HL-60/S4 treated with phorbol 12-myristate 13-acetate at 8.2 ng/mL for 4 days and 3 days (cell line): ENCODE results near the gene CYP11A1.

Source experiments
- in situ Hi-C: fragments of 300-500 bp; cut with MboI; formaldehyde crosslinking; loops from 2 replicates; pipeline ENCODE4 v1.15.0; 2022; ENCODE audit warnings: low sequenced_read_pairs

CYP11A1 gene

DNA sequence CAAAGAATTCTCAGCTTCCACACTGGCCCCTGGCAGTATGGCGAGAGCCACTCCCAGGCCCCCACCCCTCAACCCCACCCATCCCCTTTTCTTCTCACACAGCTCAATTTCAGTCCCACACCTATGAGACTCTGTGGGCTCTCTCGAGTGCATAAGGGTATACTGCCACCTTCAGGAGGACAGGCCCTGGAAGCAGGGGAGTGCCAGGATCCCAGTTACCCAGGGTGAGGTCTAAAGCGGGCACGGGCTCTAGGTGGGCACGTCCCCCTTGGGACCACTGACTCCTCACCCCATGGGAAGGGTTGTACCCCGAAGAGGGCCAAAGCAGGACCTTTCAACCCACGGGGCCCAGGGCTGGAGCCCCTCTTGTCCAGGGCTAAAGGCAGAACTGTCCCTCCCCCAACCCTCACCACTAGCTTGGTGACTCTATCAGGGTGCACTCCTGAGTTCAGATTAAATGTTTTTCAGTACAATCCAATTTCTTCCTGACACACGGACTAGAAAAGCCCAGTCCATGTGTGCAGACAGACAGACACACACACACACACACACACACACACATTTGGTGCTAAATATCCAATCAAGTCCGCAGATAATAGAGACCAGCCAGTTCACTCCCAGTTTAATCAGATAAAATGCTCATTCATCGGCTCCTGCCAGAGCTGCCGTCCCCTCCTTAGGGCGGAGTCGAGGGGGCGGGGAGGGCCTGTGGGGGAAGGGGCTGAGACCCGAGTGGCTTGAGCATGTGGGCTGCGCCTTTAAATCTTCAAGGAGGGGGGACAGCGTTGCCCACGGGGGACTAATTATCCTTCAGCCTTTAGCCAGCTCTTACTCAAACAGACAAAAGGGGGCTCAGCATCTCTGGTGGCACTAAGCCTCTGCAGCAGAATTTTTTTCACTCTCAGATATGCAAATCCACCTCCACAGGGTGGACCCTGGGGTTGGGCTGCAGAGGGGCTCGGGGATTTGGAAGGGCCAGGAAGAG is 59.3 kb downstream of the CYP11A1 start:
- in situ Hi-C loops: loop anchor here (5.0 to 25.0 kb wide), 2 partner anchors 181 to 346 kb away; no protein-coding TSS in a partner anchor

DNA sequence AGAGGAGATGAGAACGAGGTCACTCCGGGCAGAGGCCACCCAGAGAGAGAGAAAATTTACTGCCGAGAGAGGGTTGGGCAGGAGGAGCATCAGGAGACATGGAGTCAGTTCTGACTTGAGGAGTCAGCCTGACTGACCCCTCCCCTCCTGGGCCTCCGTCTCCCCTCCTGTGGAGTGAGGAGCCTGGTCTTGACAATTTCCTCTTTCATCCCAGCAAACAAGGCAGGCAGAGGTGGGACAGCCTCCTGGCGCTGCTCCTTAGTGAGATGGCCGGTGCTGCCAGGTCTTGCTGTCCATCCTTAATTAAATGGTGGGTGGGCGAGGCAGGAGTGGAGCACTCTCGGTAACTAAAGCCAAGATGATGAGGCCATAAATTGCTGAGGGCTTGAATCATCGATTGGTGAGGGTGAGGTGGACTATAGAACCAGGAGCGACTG is 60.6 kb downstream of the CYP11A1 start:
- in situ Hi-C loops: loop anchor here (5.0 to 25.0 kb wide), 2 partner anchors 179 to 344 kb away; no protein-coding TSS in a partner anchor

DNA sequence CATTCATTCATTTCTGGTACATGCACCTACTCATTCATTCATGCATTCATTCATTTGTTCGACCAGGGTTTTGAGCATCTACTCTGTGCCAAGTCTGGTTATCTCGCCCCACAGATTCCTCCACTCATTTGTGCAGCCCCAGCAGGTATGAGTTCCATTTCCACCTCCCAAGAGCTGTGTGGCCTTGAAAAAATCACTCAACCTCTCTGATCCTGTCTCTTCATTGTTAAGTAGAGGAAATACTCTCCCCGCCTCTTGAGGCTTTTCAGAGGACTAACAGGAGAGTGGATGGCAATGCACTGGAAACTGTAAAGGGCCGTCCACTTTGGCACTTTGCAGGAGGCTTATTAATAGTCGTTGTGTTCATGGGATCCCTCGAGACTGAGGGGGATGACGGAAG is 61.8 kb downstream of the CYP11A1 start:
- in situ Hi-C loops: loop anchor here (5.0 to 25.0 kb wide), 2 partner anchors 178 to 343 kb away; no protein-coding TSS in a partner anchor

DNA sequence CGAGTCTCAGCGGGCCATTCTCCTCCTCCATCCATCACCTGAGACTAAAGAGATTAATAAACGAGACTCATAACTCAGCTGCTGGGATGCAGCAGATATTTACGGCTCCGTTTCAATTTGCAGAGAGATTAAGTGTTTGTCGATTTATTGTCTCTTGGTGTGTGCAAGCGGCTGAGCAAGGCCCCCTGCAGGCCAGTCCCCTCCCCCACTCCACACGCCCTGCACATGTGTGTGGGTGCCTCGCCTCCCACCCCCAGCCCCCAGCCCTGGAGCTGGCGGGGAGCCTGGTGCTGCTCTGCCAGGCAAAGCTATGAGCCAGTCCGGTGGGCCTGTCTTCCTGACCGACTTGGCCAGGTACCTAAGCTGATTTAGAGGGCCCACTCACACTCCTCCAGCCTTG is 63.0 kb downstream of the CYP11A1 start:
- in situ Hi-C loops: loop anchor here (25.0 kb wide), 1 partner anchor 342 kb away; no protein-coding TSS in a partner anchor

DNA sequence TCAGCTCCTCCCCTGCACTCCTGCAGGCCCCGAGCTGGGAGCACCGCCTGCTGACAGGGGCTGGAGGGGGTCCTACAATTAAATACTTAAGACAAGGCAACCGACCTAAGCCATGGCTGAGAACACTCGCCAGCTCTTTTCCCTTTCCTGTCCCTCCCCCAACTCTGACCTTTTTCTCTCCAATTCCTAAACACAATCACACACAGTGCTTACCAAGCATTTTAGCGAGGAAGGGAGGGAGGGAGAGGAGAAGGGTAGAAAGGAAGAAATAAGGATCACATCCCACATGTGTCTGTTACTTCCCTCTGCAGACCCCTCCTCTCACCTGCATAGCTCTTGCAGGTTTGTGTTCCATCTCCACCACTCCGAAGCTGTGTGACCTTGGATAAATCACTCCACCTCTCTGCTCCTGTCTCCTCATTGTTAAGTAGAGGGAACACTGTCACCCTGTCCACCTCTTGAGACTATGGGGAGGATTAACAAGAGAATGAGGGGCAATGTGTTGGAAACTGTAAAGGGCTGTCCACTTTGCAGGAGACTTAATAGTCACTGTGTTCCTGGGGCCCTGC is 63.6 kb downstream of the CYP11A1 start:
- in situ Hi-C loops: loop anchor here (25.0 kb wide), 1 partner anchor 342 kb away; no protein-coding TSS in a partner anchor

DNA sequence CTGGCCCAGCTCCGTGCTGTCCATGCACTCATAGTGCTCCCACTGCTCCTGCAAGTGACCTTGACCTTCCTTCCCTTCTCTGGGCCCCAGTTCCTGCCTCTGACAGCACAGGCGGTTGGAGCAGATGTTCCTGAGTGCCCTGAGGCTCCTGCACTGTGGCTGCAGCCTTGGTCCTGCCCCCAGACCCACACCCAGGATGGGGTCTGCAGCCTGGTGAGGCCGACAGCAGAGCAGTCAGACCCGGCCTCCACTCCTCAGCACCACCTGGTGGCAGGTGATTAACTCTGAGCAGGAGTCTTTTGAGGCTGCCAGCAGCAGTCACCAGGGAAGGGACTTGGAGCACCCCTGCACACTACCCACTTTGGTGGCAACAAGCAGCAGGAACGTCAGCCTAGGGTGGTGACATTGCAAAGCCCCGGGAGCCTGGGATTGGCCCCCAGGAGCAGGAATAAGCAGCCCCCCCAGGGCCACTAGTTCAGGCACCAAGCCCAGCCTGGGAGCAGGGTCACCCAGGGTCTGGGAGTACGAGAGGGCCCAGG is 64.6 kb downstream of the CYP11A1 start:
- in situ Hi-C loops: loop anchor here (25.0 kb wide), 1 partner anchor 341 kb away; no protein-coding TSS in a partner anchor

DNA sequence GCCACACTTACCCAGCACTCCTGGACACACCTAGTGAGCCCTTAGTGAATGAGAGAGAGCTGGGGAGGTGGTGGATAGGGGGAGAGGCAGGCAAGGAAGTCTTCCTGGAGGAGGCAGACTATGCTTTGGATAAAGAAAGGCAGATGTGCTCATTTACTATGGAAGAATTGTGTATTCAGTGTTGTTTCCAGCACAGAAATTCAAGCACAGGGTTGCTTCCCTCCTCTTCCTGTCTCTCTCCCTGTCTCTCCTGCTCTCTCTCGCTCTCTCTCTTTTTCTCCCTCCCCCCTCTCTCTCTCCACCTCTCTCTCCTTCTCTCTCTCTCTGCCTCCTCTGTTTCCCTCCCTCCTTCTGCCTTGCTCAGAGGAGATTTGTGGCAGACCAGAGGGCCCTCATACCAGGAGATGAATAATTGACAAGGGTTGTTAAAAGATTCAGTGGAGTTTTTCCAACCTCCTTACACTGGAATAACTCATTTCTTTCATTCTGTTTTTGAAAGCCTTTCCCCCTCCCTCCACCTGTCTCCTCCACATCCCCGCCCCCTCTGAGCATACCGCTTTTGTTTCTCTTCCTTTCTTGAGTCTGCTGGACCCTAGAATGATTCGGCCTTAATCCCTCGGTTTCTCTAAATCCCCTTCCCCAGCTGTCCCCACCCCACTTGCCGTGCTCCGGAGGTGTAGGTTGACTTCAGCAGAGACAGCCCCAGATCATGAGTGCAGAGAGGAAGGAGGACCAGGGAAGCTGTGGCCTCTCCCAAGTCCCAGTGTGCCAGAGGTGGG is 65.7 kb downstream of the CYP11A1 start:
- in situ Hi-C loops: loop anchor here (25.0 kb wide), 1 partner anchor 339 kb away; no protein-coding TSS in a partner anchor

DNA sequence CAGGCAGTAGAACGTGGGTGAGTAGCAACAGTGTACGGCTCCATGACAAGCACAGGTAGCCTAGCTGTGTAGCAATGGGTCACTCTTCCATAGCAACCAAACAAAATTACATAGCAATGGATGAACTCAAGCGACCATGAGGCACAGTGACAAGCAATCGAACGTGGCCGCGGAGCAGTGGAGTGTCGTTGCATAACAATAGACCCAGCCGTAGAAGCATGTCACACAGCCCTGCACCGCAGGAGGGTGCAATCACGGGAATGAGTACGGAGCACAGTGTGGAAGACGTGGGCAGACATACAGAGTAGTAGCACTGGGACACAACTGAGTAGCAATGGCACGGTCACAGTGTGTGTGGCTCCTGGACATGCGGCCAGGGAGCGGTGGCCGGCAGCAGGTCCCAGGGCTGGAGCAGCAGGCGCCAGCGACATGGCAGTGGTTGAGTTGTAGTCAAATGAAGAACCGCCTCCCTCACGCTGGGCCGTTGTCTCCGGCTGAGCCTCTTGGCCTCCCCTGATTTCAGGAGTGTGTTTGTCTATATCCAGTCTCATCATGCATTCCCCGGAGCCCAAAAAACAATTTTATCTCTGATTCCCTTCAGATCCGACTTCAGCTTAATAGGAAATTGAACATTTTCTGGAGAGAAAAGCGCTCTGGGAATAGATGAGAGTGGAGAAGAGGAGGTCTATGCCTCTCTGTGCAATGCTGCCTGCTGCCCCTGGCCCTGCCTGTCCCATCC is 67.2 kb downstream of the CYP11A1 start:
- in situ Hi-C loops: loop anchor here (25.0 kb wide), 1 partner anchor 338 kb away; no protein-coding TSS in a partner anchor

DNA sequence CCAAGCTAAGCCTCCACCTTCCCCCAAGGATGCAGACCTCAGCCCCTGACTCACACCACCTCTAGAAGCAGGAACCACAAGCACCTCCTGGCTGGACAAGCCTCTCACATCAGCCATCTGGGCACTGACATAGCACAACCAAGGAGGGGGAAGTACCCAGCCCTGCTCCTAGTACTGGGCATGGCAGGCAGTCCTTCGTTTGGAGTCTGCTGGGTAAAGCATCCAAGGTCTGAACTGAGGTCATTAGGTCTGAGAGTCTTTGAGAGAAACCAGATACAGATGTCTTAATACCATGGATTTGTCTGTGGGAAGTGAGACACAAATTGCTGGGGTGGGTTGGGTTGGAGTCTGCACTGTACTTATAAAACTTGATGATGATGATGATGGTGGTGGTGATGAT is 69.6 kb downstream of the CYP11A1 start:
- in situ Hi-C loops: no loop called here

DNA sequence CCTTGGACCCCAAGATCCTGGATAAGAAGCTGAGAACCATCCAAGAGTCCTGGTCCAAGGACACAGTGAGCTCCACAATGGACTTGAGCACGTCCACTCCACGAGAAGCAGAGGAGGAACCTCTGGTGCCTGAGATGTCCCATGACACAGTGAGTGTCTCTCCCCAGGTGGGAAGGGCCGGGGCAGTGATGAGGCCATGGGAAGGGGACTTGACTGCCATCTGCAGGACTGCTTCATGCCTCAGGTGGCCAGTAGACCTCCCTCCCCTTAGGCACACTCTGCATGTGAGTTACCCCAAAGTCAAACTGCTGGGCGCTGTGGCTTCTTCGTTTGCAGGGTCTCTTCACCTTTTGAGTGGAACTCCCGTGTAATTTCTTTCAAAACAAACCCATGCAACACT is 71.6 kb downstream of the CYP11A1 start:
- in situ Hi-C loops: no loop called here

DNA sequence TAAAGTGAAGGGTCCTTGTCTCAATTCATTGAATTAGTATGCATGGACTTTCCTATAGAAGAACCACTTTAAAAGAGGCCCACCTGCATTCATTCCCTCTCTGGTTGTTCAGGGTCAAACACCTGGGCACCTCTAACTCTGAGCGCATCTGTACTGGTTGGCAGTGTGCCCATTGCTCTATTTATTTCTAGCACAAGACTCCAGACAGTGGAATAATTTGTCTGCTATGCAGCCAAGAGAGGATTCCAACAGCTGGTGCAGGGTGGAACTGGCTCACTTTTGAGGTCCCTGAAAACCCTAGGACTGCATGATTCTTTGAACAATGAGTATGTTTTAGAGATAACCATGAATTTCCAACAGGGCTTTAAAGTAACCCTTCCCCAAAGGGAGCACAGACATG is 73.4 kb downstream of the CYP11A1 start:
- in situ Hi-C loops: no loop called here

DNA sequence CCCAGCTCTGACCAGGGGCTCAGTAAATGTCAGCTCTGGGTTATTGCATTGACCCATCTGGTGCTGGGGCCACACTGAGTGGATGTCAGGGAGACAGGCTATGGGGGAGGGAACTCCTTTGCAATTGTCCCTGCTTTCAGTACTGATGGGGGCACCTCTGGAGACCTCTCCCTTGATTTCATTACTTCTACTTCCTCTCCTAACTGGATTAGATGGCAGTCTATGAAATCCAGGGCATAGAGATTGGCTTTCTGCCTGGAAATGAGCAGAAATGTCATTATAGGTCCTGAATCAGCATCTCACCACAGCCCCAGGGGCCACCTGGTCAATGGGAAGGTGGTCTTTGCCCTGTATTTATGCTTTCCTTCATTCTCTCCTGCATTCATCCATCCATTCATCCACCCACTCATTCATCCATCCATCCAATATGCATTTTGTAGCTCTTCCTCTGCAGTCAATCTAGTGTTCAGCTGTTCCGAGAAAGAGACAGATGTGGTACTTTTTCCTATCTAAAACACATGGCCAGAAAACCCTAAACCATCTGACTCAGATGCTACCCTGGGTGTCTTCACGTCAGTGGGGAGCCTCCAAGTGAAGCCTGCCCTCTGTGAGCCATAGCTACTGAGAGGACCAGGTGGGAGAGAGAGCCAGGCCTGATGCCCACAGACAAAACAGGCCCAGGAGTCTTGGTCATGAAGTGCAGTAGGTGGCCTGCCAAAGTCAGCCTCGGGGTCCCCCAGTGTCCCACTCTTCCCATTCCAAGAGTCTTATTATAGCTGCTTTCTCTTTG is 74.2 kb downstream of the CYP11A1 start:
- in situ Hi-C loops: no loop called here

DNA sequence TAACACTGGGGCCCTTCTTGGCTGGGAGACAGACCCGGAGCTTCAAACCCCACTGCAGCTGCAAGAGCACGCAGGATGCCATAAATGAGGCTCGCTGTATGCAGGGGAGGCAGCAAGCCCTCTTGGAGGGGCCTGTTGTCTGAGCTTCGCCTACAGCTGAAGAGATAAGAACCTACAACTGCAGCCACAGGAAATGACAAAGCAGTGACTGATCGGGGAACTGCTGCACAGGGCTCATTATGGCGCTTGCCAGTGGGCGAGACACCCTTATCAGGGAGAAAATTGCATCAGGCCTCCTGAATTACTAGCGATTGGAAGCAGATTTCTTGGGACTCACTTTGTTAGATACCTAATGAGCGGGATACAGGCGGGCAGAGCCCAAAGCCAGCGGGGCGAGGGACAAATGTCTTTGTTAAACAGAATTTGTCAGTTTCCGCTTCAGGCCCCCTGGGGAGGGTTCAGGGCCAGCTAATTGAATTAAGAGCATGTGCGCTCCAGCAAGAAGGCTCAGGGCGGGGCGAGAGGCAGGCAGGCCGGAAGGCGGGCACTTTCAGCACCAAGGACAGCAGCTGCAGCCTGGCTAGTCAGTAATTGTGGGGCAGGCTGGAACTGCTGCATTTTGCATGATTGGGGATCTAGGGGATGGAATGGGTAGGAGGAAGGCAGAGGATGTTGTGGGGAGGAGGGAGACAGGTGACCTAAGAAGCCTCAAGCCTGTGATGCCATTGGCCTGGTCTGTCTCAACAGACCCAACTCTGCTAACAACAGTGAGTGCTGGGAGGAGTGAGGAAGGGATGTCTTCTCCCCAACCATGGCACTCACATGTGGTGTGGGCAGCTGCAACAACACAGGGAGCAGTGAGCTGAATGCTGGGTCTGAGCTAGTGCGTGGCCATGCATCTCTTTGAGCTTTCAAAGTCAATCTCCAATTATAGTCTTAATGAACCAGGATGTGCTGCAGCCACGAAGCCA is 76.1 kb downstream of the CYP11A1 start:
- in situ Hi-C loops: no loop called here

DNA sequence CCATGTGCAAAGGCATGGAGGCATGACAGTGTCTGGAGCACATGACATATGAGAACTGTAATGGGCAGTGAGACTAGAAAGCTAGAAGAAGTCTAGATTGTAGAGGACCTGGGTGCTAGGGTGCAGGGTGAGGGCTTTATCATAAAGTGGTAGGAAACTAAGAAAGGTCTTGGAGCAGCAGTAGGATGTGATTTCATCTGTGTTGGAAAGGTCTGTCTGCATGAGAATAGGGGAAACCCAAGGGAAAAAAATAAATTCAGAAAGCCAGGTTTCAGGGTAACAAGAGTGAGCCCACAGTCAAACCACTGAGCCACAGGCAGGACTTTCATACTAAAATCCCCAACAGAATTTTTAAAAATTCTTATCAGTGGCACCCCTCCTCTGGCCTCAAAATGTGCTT is 76.8 kb downstream of the CYP11A1 start:
- in situ Hi-C loops: no loop called here

DNA sequence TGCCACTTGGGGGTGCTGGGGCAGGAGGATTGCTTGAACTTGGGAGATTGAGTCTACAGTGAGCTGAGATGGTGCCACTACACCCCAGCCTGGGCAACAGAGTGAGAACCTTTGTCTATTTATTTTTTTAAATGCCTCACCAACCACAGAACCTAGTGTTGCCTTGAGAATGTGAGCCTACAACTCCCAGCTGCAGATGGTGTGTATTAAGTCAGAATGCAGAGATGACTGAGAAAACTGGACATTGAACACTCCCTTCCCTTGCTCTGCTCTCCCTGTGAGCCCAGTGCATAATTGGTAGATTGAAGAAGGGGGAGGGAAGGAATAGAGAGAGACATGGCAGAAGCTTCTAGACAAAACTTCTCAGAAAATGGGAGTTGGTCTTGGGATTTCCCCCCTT is 77.8 kb downstream of the CYP11A1 start:
- in situ Hi-C loops: no loop called here
